Mesendoderm (in vitro differentiated cells): Measurements from ENCODE around the gene JTB.

Source experiments
- DNase-seq: peaks from one replicate; pipeline ENCODE4 v3.0.0; 2013
- H2AK5ac ChIP-seq: 2 replicates; pipeline ENCODE4 v1.6.1; 2013; ENCODE audit warnings: low read length, inconsistent platforms
- H2BK120ac ChIP-seq: 2 replicates; pipeline ENCODE4 v1.6.1; 2013; ENCODE audit warnings: low read depth, mild to moderate bottlenecking, low read length, moderate library complexity, mixed read lengths
- H2BK15ac ChIP-seq: replicated peaks from 2 replicates; pipeline ENCODE4 v1.6.1; 2013; ENCODE audit warnings: low read depth, mild to moderate bottlenecking, moderate library complexity
- H2BK5ac ChIP-seq: 2 replicates; pipeline ENCODE4 v1.6.1; 2013; ENCODE audit warnings: low read length, inconsistent platforms
- H3K18ac ChIP-seq: 2 replicates; pipeline ENCODE4 v1.6.1; 2013; ENCODE audit warnings: mild to moderate bottlenecking, low read length, mixed read lengths
- H3K23ac ChIP-seq: one replicate; pipeline ENCODE4 v1.6.1; 2013; ENCODE audit warnings: low read length
- H3K27ac ChIP-seq: 2 replicates; pipeline ENCODE4 v1.5.1; 2013; ENCODE audit warnings: low read depth, mild to moderate bottlenecking, inconsistent platforms, low read length, moderate library complexity
- H3K27me3 ChIP-seq: 2 replicates; pipeline ENCODE4 v1.6.1; 2013; ENCODE audit warnings: low read length, control low read depth, mild to moderate bottlenecking, inconsistent platforms; ENCODE audit not compliant: insufficient read depth, poor library complexity
- H3K36me3 ChIP-seq: 2 replicates; pipeline ENCODE4 v1.6.1; 2013; ENCODE audit warnings: low read length, inconsistent platforms; ENCODE audit not compliant: control insufficient read depth, insufficient read depth
- H3K4ac ChIP-seq: one replicate; pipeline ENCODE4 v1.6.1; 2013; ENCODE audit warnings: low read depth, mild to moderate bottlenecking, low read length, moderate library complexity
- H3K4me1 ChIP-seq: 2 replicates; pipeline ENCODE4 v1.6.1; 2013; ENCODE audit warnings: low read depth, low read length, inconsistent platforms; ENCODE audit not compliant: control insufficient read depth
- H3K4me2 ChIP-seq: 2 replicates; pipeline ENCODE4 v1.6.1; 2013; ENCODE audit warnings: low read length
- H3K4me3 ChIP-seq: 2 replicates; pipeline ENCODE4 v1.5.1; 2013; ENCODE audit warnings: mild to moderate bottlenecking, low read length
- H3K56ac ChIP-seq: one replicate; pipeline ENCODE4 v1.6.1; 2013; ENCODE audit warnings: low read length
- H3K79me1 ChIP-seq: 2 replicates; pipeline ENCODE4 v1.6.1; 2013; ENCODE audit warnings: low read length, inconsistent platforms
- H3K79me2 ChIP-seq: 2 replicates; pipeline ENCODE4 v1.6.1; 2013; ENCODE audit warnings: mild to moderate bottlenecking, low read length; ENCODE audit not compliant: control insufficient read depth, insufficient read depth
- H3K9ac ChIP-seq: 2 replicates; pipeline ENCODE4 v1.6.1; 2013; ENCODE audit warnings: low read length, inconsistent platforms
- H4K5ac ChIP-seq: one replicate; pipeline ENCODE4 v1.6.1; 2013; ENCODE audit warnings: low read length
- H4K8ac ChIP-seq: one replicate; pipeline ENCODE4 v1.6.1; 2013; ENCODE audit warnings: low read depth, mild to moderate bottlenecking, control low read depth, low read length, moderate library complexity
- WGBS: extraction: QIAGEN DNeasy Blood & Tissue Kit; methylation state at CpG from one replicate; pipeline ENCODE4 v1.1.7; 2013; ENCODE audit warnings: low lambda C conversion rate, missing lambda C conversion rate; ENCODE audit not compliant: insufficient coverage; ENCODE audit errors: extremely low coverage; 5-methylcytosine and 5-hydroxymethylcytosine counted together

Gene JTB

DNA sequence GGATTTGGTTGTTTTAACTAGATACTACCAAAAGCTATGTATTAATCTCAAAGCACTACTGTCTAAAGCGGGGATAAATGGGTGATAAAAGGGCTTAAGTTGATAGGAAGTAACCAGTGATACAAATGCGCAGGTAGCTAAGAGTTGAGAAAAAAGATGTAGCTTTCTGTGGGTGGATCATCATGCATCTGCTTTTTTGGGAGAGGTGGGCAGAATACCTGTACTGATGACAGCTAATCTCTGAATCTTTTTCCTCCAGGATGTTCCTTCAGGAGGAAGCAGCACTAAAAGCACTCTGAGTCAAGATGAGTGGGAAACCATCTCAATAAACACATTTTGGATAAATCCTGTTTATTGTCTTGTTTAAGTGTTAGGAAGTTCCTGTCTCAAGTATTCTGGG is 14.3 kb upstream of the JTB start:
- Histone ChIP-seq H2BK5ac (no peak overlapping the region), H3K18ac (no peak overlapping the region), H3K4me1 (no peaks in the 10 kb centered on the region), H3K23ac (no peak overlapping the region), H4K8ac (no peak overlapping the region), H2AK5ac (no peak overlapping the region), H3K4me2 (peak overlapping the region; percentile 51), H2BK120ac (no peak overlapping the region), H4K5ac (no peak overlapping the region), H3K36me3 (peaks cover 4% of the 10 kb centered on the region), H2BK15ac (no peak overlapping the region), H3K27me3 (no peaks in the 10 kb centered on the region), H3K79me1 (peaks cover 5% of the 10 kb centered on the region), H3K4ac (no peak overlapping the region), H3K9ac (peak overlapping the region; percentile 100), H3K27ac (no peak overlapping the region), H3K56ac (peak overlapping the region; percentile 99), H3K4me3 (peak overlapping the region; percentile 96), H3K79me2 (peaks cover 17% of the 10 kb centered on the region)
- no CpG with 5 or more reads among the region's 2 CpGs for WGBS
- no peak for DNase-seq

DNA sequence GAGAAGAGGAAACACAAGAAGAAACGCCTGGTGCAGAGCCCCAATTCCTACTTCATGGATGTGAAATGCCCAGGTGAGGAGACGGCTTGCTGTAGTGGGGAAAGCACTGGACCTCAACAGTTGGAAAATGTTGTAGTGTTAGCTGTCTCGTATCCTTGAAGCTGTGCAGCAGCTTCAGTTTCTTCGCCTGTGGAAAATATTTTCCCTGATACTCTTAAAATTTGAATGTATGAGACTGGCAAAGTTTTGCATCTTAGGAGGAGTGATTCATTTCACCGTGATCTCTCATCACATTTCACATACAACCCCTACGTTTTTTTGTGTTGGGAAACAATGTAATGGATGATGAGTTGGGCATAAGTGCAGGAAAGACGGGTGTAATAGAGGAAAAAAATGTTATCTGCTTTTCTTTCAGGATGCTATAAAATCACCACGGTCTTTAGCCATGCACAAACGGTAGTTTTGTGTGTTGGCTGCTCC is 13.7 kb upstream of the JTB start:
- no peak for DNase-seq
- no peak overlapping the region for H2BK5ac ChIP-seq
- H3K4me1 ChIP-seq, result no peaks in the 10 kb centered on the region
- H3K79me1 ChIP-seq, result peaks cover 5% of the 10 kb centered on the region
- H3K56ac ChIP-seq, result peak overlapping the region; percentile 99
- peak overlapping the region; percentile 100 for H3K9ac ChIP-seq
- no peak overlapping the region for H3K23ac ChIP-seq
- H3K79me2 ChIP-seq, result peaks cover 17% of the 10 kb centered on the region
- H3K4me3 ChIP-seq, result peak overlapping the region; percentile 96
- no CpG with 5 or more reads among the region's 9 CpGs for WGBS
- H3K4me2 ChIP-seq, result peak overlapping the region; percentile 51
- H4K8ac ChIP-seq, result peak overlapping the region; percentile 77
- no peak overlapping the region for H2AK5ac ChIP-seq
- peak overlapping the region; percentile 44 for H3K18ac ChIP-seq
- peak overlapping the region; percentile 44 for H3K4ac ChIP-seq
- no peak overlapping the region for H3K27ac ChIP-seq
- H2BK120ac ChIP-seq, result no peak overlapping the region
- no peaks in the 10 kb centered on the region for H3K27me3 ChIP-seq
- peaks cover 4% of the 10 kb centered on the region for H3K36me3 ChIP-seq
- H4K5ac ChIP-seq, result no peak overlapping the region
- no peak overlapping the region for H2BK15ac ChIP-seq

DNA sequence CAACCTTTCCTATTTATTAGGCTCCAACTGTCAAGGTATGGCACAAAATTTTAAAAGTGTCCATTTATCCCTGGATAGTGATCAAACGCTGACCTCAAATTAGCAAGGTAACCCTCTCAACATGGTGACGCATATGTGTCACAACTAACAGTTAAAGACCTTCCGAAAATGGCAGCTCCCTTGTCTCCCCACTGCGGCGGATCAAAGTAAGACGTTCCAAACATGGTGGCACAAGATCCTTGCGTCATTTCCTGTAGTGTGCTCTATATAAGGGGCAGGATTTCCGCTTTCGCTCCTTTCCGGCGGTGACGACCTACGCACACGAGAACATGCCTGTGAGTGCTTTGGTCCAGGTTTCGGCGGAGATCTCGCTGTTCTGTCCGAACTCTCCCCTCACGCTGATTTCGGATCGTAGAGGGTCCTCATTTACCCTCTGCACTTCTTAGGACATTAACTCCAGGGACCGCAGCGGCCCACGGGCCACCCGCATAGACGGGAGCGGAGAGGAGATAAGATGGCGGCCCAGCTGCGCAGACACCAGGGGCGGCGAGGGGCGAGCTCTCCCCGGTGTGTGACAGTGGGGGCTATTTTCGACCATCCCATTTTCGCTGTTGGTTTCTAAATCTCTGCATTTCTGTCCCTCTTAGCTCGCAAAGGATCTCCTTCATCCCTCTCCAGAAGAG is 13.1 kb upstream of the JTB start, which contains the start of gene RPS27:
RPS27 (plus strand) TSS at position 295 of the 683 bp plus-strand sequence; CDS start at position 330, 35 bp downstream.
- H2BK5ac ChIP-seq, result peak within 1 kb of the TSS; percentile 57
- peak within 1 kb of the TSS; percentile 96 for H3K4me3 ChIP-seq
- peak within 1 kb of the TSS; percentile 77 for H4K8ac ChIP-seq
- H3K79me2 ChIP-seq, result peaks cover 17% of the 10 kb centered on the region
- H3K56ac ChIP-seq, result peak within 1 kb of the TSS; percentile 99
- no peak within 1 kb of the TSS for H2BK15ac ChIP-seq
- peaks cover 5% of the 10 kb centered on the region for H3K79me1 ChIP-seq
- H3K4me2 ChIP-seq, result peak within 1 kb of the TSS; percentile 51
- no peaks in the 10 kb centered on the region for H3K4me1 ChIP-seq
- peak; percentile 99 for DNase-seq
- H3K36me3 ChIP-seq, result peaks cover 4% of the 10 kb centered on the region
- H3K27ac ChIP-seq, result peak within 1 kb of the TSS; percentile 15
- H3K23ac ChIP-seq, result no peak within 1 kb of the TSS
- H4K5ac ChIP-seq, result peak within 1 kb of the TSS; percentile 44
- H2AK5ac ChIP-seq, result peak within 1 kb of the TSS; percentile 99
- H3K18ac ChIP-seq, result peak within 1 kb of the TSS; percentile 44
- peak within 1 kb of the TSS; percentile 100 for H3K9ac ChIP-seq
- WGBS, result no CpG with 5 or more reads among the region's 36 CpGs
- H3K27me3 ChIP-seq, result no peaks in the 10 kb centered on the region
- peak within 1 kb of the TSS; percentile 66 for H3K4ac ChIP-seq
- no peak within 1 kb of the TSS for H2BK120ac ChIP-seq

DNA sequence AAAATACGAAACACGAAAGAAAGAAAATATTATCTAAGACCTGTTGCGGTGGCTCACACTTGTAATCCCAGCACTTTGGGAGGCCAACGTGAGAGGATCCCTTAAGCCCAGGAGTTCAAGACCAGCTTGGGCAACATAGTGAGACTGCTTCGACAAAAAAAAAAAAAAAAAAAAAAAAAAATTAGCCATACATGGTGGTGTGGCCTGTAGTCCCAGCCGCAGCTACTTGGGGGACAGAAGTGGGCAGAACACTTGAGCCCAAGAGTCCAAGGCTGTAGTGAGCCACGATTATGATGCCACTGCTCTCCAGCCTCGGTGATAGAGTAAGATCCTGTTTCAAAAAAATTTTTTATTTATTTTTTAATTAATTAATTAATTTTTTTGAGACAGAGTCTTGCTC is 10.1 kb upstream of the JTB start:
- no peak overlapping the region for H4K8ac ChIP-seq
- no peak for DNase-seq
- H3K4me2 ChIP-seq, result no peak overlapping the region
- peaks cover 24% of the 10 kb centered on the region for H3K79me2 ChIP-seq
- no peak overlapping the region for H3K23ac ChIP-seq
- H3K79me1 ChIP-seq, result peaks cover 10% of the 10 kb centered on the region
- peaks cover 3% of the 10 kb centered on the region for H3K4me1 ChIP-seq
- H3K56ac ChIP-seq, result no peak overlapping the region
- H3K27me3 ChIP-seq, result no peaks in the 10 kb centered on the region
- no peak overlapping the region for H3K4me3 ChIP-seq
- no CpG with 5 or more reads among the region's 8 CpGs for WGBS
- H2AK5ac ChIP-seq, result no peak overlapping the region
- H4K5ac ChIP-seq, result no peak overlapping the region
- no peak overlapping the region for H2BK5ac ChIP-seq
- H3K36me3 ChIP-seq, result peaks cover 2% of the 10 kb centered on the region
- H2BK15ac ChIP-seq, result no peak overlapping the region
- no peak overlapping the region for H3K4ac ChIP-seq
- no peak overlapping the region for H3K9ac ChIP-seq
- H3K27ac ChIP-seq, result no peak overlapping the region
- H3K18ac ChIP-seq, result no peak overlapping the region
- H2BK120ac ChIP-seq, result no peak overlapping the region

DNA sequence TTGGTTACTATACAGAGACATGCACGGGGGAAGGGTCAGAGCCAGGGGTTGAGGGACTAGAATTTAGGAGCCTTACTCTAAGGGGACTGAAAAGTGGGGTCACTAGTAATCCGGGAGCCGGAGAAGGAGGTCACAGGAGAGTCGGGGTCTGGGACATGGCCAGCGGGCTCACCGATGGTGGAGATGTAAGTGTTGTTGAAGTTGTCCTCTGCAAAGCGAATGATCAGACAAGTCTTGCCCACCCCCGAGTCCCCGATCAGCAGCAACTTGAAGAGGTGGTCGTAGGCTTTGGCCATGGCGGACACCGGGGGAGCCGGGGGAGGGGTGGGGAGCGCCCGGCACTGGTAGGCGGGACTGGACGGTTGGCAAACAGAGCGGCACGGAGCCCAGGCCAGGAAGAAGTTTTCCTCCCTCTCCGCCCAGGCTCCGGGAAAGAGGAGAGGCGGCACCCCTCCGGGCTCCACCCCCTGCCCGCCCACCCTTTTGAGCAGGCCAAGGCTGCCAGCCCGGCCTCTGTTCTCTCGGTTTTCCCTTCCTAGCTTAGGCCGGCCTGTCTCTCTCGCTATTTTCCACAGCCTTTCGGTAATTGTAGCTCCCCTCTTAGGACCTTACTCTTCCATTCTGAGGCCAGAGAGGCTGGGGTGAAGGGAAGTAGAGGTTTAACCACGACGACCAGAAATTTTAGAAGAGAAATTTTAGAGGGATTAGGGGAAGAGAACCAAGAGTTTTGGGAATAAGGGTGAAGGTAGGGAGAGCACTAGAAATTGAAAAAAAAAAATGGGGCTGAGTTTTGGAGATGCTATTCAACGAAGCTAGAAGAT is 8.7 kb upstream of the JTB start, which contains the start of gene RAB13:
RAB13 (minus strand) TSS at position 399 of the 821 bp plus-strand sequence; CDS start at position 296, 103 bp downstream.
- peak within 1 kb of the TSS; percentile 92 for H3K56ac ChIP-seq
- no peaks in the 10 kb centered on the region for H3K27me3 ChIP-seq
- H3K4me2 ChIP-seq, result peak within 1 kb of the TSS; percentile 39
- H4K8ac ChIP-seq, result no peak within 1 kb of the TSS
- no peak within 1 kb of the TSS for H2BK120ac ChIP-seq
- H3K4me3 ChIP-seq, result peak within 1 kb of the TSS; percentile 70
- peaks cover 3% of the 10 kb centered on the region for H3K4me1 ChIP-seq
- DNase-seq, result peak; percentile 89
- H2BK5ac ChIP-seq, result no peak within 1 kb of the TSS
- H3K36me3 ChIP-seq, result peaks cover 2% of the 10 kb centered on the region
- H3K27ac ChIP-seq, result peak within 1 kb of the TSS; percentile 16
- H3K18ac ChIP-seq, result peak within 1 kb of the TSS; percentile 92
- no peak within 1 kb of the TSS for H3K23ac ChIP-seq
- H2BK15ac ChIP-seq, result no peak within 1 kb of the TSS
- H3K9ac ChIP-seq, result peak within 1 kb of the TSS; percentile 70
- no CpG with 5 or more reads among the region's 32 CpGs for WGBS
- peak within 1 kb of the TSS; percentile 27 for H3K4ac ChIP-seq
- H3K79me2 ChIP-seq, result peaks cover 15% of the 10 kb centered on the region
- H4K5ac ChIP-seq, result no peak within 1 kb of the TSS
- peaks cover 7% of the 10 kb centered on the region for H3K79me1 ChIP-seq
- H2AK5ac ChIP-seq, result no peak within 1 kb of the TSS
